OCI-LY3 (cell line): ENCODE data around the gene KRT74.
"Not testable (repeated sequence)": the region's sequence is repeated elsewhere in the genome, so short reads cannot be mapped to it uniquely, and the experiment has no call there.

ENCODE experiments used
- H2AFZ ChIP-seq: fragments of 200-600, 300-600 bp; shearing (Covaris generic); 2 replicates; pipeline ENCODE4 v1.6.0; 2014; ENCODE audit warnings: antibody characterized with exemption, low read depth, low read length
- H3K27ac ChIP-seq: fragments of 200-600, 300-600 bp; sonication (generic); 2 replicates; pipeline ENCODE4 v1.5.1; 2014; ENCODE audit warnings: mild to moderate bottlenecking, low read length, moderate library complexity, mixed read lengths
- H3K27me3 ChIP-seq: fragments of 200-600, 300-600 bp; sonication (generic); 2 replicates; pipeline ENCODE4 v1.6.1; 2014; ENCODE audit warnings: low read depth, low read length, mixed read lengths
- H3K36me3 ChIP-seq: fragments of 200-600, 300-600 bp; sonication (generic); replicated peaks from 2 replicates; pipeline ENCODE3; 2014; ENCODE audit warnings: low read depth, low read length, mixed read lengths
- H3K4me1 ChIP-seq: fragments of 300-600, 200-600 bp; sonication (generic); 2 replicates; pipeline ENCODE4 v1.6.1; 2014; ENCODE audit warnings: low read length, mixed read lengths
- H3K4me2 ChIP-seq: fragments of 200-600, 300-600 bp; sonication (generic); 2 replicates; pipeline ENCODE4 v1.6.1; 2014; ENCODE audit warnings: low read length, mixed read lengths
- H3K4me3 ChIP-seq: fragments of 300-600, 200-600 bp; sonication (generic); 2 replicates; pipeline ENCODE4 v1.5.1; 2014; ENCODE audit warnings: antibody characterized with exemption, mild to moderate bottlenecking, low read length, moderate library complexity
- H3K79me2 ChIP-seq: fragments of 300-600, 200-600 bp; shearing (Covaris generic); 2 replicates; pipeline ENCODE4 v1.6.1; 2014; ENCODE audit warnings: mild to moderate bottlenecking, low read length, mixed read lengths
- H3K9ac ChIP-seq: fragments of 300-600, 200-600 bp; shearing (Covaris generic); 2 replicates; pipeline ENCODE4 v1.6.0; 2014; ENCODE audit warnings: mild to moderate bottlenecking, low read length, moderate library complexity
- H3K9me3 ChIP-seq: fragments of 200-600, 300-600 bp; shearing (Covaris generic); 2 replicates; pipeline ENCODE4 v1.6.1; 2014; ENCODE audit warnings: low read length, mixed read lengths; ENCODE audit not compliant: insufficient read depth
- H4K20me1 ChIP-seq: fragments of 200-600, 300-600 bp; sonication (generic); 2 replicates; pipeline ENCODE4 v1.6.1; 2016; ENCODE audit warnings: low read length, mixed read lengths; ENCODE audit not compliant: insufficient read depth
- EZH2phosphoT487 ChIP-seq: fragments of 200-600 bp; shearing (Covaris generic); IDR thresholded peaks from 2 replicates; pipeline ENCODE4 v1.6.1; 2018; ENCODE audit warnings: antibody characterized with exemption, mixed run types, low read depth
- TF ChIP-seq, protein P1 (sequence below): fragments of 200-600, 300-600 bp; sonication (generic); IDR thresholded peaks from 2 replicates; pipeline ENCODE4 v1.5.1; 2014; ENCODE audit warnings: antibody characterized with exemption, low read length, low read depth

KRT74 gene

DNA sequence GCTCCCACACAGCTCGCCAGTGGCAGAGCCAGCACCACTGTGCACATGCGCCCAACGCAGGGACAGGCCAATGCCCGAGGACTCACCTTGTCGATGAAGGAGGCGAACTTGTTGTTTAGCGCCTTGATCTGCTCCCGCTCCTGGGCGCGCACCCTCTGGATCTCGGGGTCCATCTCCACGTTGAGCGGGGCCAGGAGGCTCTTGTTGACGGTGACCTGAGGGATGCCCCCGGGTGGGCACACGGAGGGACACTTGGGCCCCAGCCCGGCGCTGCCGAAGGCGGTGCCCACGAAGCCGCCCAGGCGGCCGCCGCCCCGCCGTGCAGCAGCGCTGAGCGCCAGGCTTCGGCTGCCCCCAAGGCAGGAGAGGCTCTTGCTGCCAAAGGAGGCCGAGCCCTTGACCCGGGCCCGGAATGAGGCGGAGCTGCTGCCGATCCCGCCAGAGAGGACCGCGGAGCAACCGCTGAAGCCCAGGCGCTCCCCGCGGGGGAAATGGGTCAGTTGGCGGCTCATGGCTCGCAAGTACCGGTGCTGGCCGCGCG is 27.4 kb upstream of the KRT74 start, which contains the start of gene KRT72:
Gene KRT72, minus strand, starts transcription at position 523 of the 541 bp plus-strand sequence. Its CDS starts 11 bp downstream, at position 512.
- Histone ChIP-seq H3K27me3 (peaks cover 28% of the 10 kb centered on the region), H2AFZ (no peak within 1 kb of the TSS), H3K4me1 (no peaks in the 10 kb centered on the region), H3K79me2 (no peaks in the 10 kb centered on the region), H3K9ac (no peak within 1 kb of the TSS), H3K27ac (no peak within 1 kb of the TSS), H4K20me1 (no peaks in the 10 kb centered on the region), H3K4me3 (no peak within 1 kb of the TSS), H3K4me2 (no peak within 1 kb of the TSS), H3K36me3 (no peaks in the 10 kb centered on the region), H3K9me3 (no peaks in the 10 kb centered on the region)
- no peak for TF ChIP-seq EZH2phosphoT487
- TF ChIP-seq, protein P1, sequence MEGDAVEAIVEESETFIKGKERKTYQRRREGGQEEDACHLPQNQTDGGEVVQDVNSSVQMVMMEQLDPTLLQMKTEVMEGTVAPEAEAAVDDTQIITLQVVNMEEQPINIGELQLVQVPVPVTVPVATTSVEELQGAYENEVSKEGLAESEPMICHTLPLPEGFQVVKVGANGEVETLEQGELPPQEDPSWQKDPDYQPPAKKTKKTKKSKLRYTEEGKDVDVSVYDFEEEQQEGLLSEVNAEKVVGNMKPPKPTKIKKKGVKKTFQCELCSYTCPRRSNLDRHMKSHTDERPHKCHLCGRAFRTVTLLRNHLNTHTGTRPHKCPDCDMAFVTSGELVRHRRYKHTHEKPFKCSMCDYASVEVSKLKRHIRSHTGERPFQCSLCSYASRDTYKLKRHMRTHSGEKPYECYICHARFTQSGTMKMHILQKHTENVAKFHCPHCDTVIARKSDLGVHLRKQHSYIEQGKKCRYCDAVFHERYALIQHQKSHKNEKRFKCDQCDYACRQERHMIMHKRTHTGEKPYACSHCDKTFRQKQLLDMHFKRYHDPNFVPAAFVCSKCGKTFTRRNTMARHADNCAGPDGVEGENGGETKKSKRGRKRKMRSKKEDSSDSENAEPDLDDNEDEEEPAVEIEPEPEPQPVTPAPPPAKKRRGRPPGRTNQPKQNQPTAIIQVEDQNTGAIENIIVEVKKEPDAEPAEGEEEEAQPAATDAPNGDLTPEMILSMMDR: no peak

DNA sequence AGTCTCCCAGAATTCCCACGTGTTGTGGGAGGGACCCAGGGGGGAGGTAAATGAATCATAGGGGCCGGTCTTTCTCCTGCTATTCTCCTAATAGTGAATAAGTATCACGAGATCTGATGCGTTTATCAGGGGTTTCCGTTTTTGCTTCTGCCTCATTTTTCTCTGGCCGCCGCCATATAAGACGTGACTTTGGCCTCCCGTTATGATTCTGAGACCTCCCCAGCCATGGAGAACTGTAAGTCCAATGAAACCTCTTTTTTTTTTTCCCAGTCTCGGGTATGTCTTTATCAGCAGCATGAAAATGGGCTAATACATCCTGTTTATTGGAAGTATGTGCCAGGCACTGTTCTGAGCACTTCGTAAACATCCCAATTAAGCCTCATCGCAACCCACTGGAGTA is 26.8 kb upstream of the KRT74 start:
- Histone ChIP-seq H4K20me1 (no peaks in the 10 kb centered on the region), H3K79me2 (no peaks in the 10 kb centered on the region), H3K36me3 (no peaks in the 10 kb centered on the region), H3K27me3 (peaks cover 30% of the 10 kb centered on the region), H3K4me1 (no peaks in the 10 kb centered on the region), H3K9ac (no peak overlapping the region), H3K4me3 (no peak overlapping the region), H3K27ac (no peak overlapping the region), H3K9me3 (no peaks in the 10 kb centered on the region), H3K4me2 (no peak overlapping the region), H2AFZ (no peak overlapping the region)
- no peak for TF ChIP-seq EZH2phosphoT487
- TF ChIP-seq, protein P1: no peak

DNA sequence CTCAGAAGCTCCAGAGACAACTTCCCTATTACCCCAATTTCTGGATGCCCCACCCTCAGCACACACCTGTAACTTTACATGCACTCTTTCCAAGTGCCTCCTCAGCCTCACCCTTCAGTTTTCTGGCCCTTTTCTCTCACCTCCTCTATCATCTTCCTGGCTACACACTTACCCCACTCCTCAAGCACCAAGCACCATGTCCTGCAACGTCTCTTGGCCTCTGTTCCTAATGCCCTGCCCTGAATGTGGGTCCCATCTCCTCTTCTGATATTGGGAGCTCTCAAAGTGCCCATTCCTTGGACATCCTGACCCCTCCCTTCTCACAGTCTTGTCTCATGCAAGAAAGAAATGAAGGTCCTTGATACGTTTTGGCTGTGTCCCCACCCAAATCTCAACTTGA is 26.4 kb upstream of the KRT74 start:
- Histone ChIP-seq H3K9ac (no peak overlapping the region), H3K4me1 (no peaks in the 10 kb centered on the region), H2AFZ (no peak overlapping the region), H4K20me1 (no peaks in the 10 kb centered on the region), H3K79me2 (no peaks in the 10 kb centered on the region), H3K4me2 (no peak overlapping the region), H3K27ac (no peak overlapping the region), H3K9me3 (no peaks in the 10 kb centered on the region), H3K27me3 (peaks cover 33% of the 10 kb centered on the region), H3K36me3 (no peaks in the 10 kb centered on the region), H3K4me3 (no peak overlapping the region)
- TF ChIP-seq, protein P1: no peak
- TF ChIP-seq EZH2phosphoT487: no peak

DNA sequence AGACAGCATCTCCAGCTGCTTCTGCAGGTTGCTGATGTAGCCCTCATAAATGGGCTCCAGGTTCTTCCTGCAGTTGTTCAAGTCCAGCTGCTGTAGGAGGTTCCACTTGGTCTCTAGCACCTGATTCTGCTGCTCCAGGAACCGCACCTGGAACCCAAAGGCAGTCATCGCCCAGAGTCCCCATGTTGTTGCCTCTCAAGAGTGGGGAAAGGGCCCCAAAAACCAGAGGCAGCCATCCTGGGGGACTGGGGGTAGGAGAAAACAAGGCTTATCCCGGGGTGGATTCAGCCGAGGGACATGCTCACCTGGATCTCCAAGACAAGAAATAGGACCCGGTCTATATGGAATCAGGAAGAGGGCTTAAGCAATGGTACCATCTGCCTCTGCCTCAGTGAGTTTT is 25.3 kb upstream of the KRT74 start:
- H3K79me2 ChIP-seq: no peaks in the 10 kb centered on the region
- H4K20me1 ChIP-seq: no peaks in the 10 kb centered on the region
- no peak overlapping the region for H3K4me3 ChIP-seq
- no peak overlapping the region for H3K9ac ChIP-seq
- H3K4me2 ChIP-seq: no peak overlapping the region
- H3K27ac ChIP-seq: no peak overlapping the region
- H3K36me3 ChIP-seq: no peaks in the 10 kb centered on the region
- H3K4me1 ChIP-seq: no peaks in the 10 kb centered on the region
- TF ChIP-seq, protein P1: no peak
- no peak for TF ChIP-seq EZH2phosphoT487
- H3K27me3 ChIP-seq: peaks cover 33% of the 10 kb centered on the region
- no peaks in the 10 kb centered on the region for H3K9me3 ChIP-seq
- no peak overlapping the region for H2AFZ ChIP-seq

DNA sequence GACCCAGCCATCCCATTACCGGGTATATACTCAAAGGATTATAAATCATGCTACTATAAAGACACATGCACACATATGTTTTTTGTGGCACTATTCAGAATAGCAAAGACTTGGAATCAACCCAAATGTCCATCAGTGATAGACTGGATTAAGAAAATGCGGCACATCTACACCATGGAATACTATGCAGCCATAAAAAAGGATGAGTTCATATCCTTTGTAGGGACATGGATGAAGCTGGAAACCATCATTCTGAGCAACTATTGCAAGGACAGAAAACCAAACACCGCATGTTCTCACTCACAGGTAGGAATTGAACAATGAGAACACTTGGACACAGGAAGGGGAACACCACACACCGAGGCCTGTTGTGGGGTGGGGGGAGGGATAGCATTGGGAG is 20.6 kb upstream of the KRT74 start:
- H2AFZ ChIP-seq, H3K27ac ChIP-seq, H4K20me1 ChIP-seq, H3K4me1 ChIP-seq, H3K4me3 ChIP-seq, H3K9me3 ChIP-seq, H3K4me2 ChIP-seq, H3K9ac ChIP-seq, H3K79me2 ChIP-seq, H3K36me3 ChIP-seq: not testable (repeated sequence)
- H3K27me3 ChIP-seq: peaks cover 36% of the 10 kb centered on the region
